Mesenchymal stem cell (in vitro differentiated cells and primary cell): ENCODE results near the gene SPACA5.

Source experiments
- DNase-seq: peaks from one replicate; pipeline ENCODE4 v3.0.0-alpha.2; 2013
- H2AFZ ChIP-seq: one replicate; pipeline ENCODE4 v1.6.1; 2013; ENCODE audit warnings: low read depth, mild to moderate bottlenecking, control low read depth, inconsistent platforms, low read length, moderate library complexity
- H2AK5ac ChIP-seq: 2 replicates; pipeline ENCODE4 v1.6.1; 2013; ENCODE audit warnings: low read length, moderate library complexity, mild to moderate bottlenecking, inconsistent platforms; ENCODE audit not compliant: severe bottlenecking
- H2BK120ac ChIP-seq: one replicate; pipeline ENCODE4 v1.6.1; 2013; ENCODE audit warnings: low read depth, mild to moderate bottlenecking, inconsistent platforms, low read length, moderate library complexity
- H2BK12ac ChIP-seq, 2 experiments: one replicate each; pipeline ENCODE4 v1.6.1; 2013; ENCODE audit warnings: inconsistent platforms in 2 of 2, low read length in 2 of 2, mild to moderate bottlenecking in 2 of 2, moderate library complexity in 2 of 2, control low read depth in 1 of 2
- H2BK15ac ChIP-seq: one replicate; pipeline ENCODE4 v1.6.1; 2013; ENCODE audit warnings: mild to moderate bottlenecking, low read depth, inconsistent platforms; ENCODE audit not compliant: poor library complexity, severe bottlenecking
- H2BK5ac ChIP-seq: 2 replicates; pipeline ENCODE4 v1.6.1; 2013; ENCODE audit warnings: low read depth, mild to moderate bottlenecking, low read length, control low read depth, inconsistent platforms; ENCODE audit not compliant: poor library complexity, severe bottlenecking
- H3K14ac ChIP-seq, 2 experiments: one replicate each; pipeline ENCODE4 v1.6.1; 2013; ENCODE audit warnings: inconsistent platforms in 2 of 2, low read length in 2 of 2, control low read depth in 1 of 2, mild to moderate bottlenecking in 1 of 2, moderate library complexity in 1 of 2
- H3K18ac ChIP-seq, 2 experiments: one replicate each; pipeline ENCODE4 v1.6.1; 2013; ENCODE audit warnings: inconsistent platforms in 2 of 2, low read length in 2 of 2, control low read depth in 1 of 2, low read depth in 1 of 2, mild to moderate bottlenecking in 1 of 2
- H3K23ac ChIP-seq, 2 experiments: one replicate each; pipeline ENCODE4 v1.6.1; 2013; ENCODE audit warnings: inconsistent platforms in 2 of 2, low read length in 2 of 2, mild to moderate bottlenecking in 2 of 2, moderate library complexity in 2 of 2, control low read depth in 1 of 2
- H3K27ac ChIP-seq: 2 replicates; pipeline ENCODE4 v1.5.1; 2013; ENCODE audit warnings: mild to moderate bottlenecking, moderate library complexity, low read length, control low read depth, inconsistent platforms; ENCODE audit not compliant: poor library complexity, severe bottlenecking
- H3K27me3 ChIP-seq, 2 experiments: 2 replicates each; pipeline versions ENCODE4 v1.6.1 to v1.7.0; 2013; ENCODE audit warnings: low read length in 2 of 2, mild to moderate bottlenecking in 2 of 2, moderate library complexity in 2 of 2, control low read depth in 1 of 2, inconsistent platforms in 1 of 2; ENCODE audit not compliant: control insufficient read depth in 1 of 2, insufficient read depth in 1 of 2
- H3K36me3 ChIP-seq, 2 experiments: 2 replicates each; pipeline versions ENCODE4 v1.6.1 to v1.7.0; 2013; ENCODE audit warnings: low read length in 2 of 2, control low read depth in 1 of 2, inconsistent platforms in 1 of 2, low read depth in 1 of 2, mild to moderate bottlenecking in 1 of 2; ENCODE audit not compliant: insufficient read depth in 2 of 2, control insufficient read depth in 1 of 2
- H3K4ac ChIP-seq, 2 experiments: one replicate each; pipeline ENCODE4 v1.6.1; 2013; ENCODE audit warnings: inconsistent platforms in 2 of 2, low read length in 2 of 2, mild to moderate bottlenecking in 2 of 2, moderate library complexity in 2 of 2, control low read depth in 1 of 2, low read depth in 1 of 2
- H3K4me1 ChIP-seq: 2 replicates; pipeline ENCODE4 v1.6.1; 2013; ENCODE audit warnings: low read depth, low read length, control low read depth; ENCODE audit not compliant: control insufficient read depth, insufficient read depth
- H3K4me2 ChIP-seq: 2 replicates; pipeline ENCODE4 v1.6.1; 2013; ENCODE audit warnings: low read length, mild to moderate bottlenecking, inconsistent platforms; ENCODE audit not compliant: poor library complexity, severe bottlenecking
- H3K4me3 ChIP-seq, 2 experiments: 2 replicates each; pipeline versions ENCODE4 v1.5.1 to v1.7.0; 2013; ENCODE audit warnings: low read length in 2 of 2, mild to moderate bottlenecking in 2 of 2, control low read depth in 1 of 2, low read depth in 1 of 2; ENCODE audit not compliant: insufficient read depth in 1 of 2
- H3K79me1 ChIP-seq: replicated peaks from 2 replicates; pipeline ENCODE4 v1.6.1; 2013; ENCODE audit warnings: mild to moderate bottlenecking, control low read depth, low read length, inconsistent platforms; ENCODE audit not compliant: poor library complexity, severe bottlenecking
- H3K9ac ChIP-seq: 2 replicates; pipeline ENCODE4 v1.7.0; 2013; ENCODE audit warnings: mild to moderate bottlenecking, low read length, moderate library complexity
- H3K9me3 ChIP-seq: 2 replicates; pipeline ENCODE4 v1.7.0; 2013; ENCODE audit warnings: mild to moderate bottlenecking, low read length; ENCODE audit not compliant: control insufficient read depth
- H4K8ac ChIP-seq: one replicate; pipeline ENCODE4 v1.6.1; 2013; ENCODE audit warnings: inconsistent platforms, mild to moderate bottlenecking, low read length, moderate library complexity
- H4K91ac ChIP-seq: one replicate; pipeline ENCODE4 v1.6.1; 2013; ENCODE audit warnings: mild to moderate bottlenecking, low read length, inconsistent platforms
- WGBS: methylation state at CpG from one replicate; pipeline ENCODE4 v1.1.7; 2013; ENCODE audit warnings: mixed read lengths; 5-methylcytosine and 5-hydroxymethylcytosine counted together

The SPACA5 gene

GRCh38 chrX:48035891-48036290 lies 29.1 kb downstream of the SPACA5 start:
- H3K23ac ChIP-seq = no peak overlapping the region
- H3K4me3 ChIP-seq = no peak overlapping the region
- no peak overlapping the region for H4K8ac ChIP-seq
- no peak overlapping the region for H2AK5ac ChIP-seq
- H3K14ac ChIP-seq = no peak overlapping the region
- 52% methylated on average over 3 of the region's 4 CpGs for WGBS
- peaks cover 0 to 19% of the 10 kb centered on the region in 2 experiments for H3K27me3 ChIP-seq
- H3K4ac ChIP-seq = no peak overlapping the region
- no peak overlapping the region for H2AFZ ChIP-seq
- DNase-seq = no peak
- no peak overlapping the region for H4K91ac ChIP-seq
- no peaks in the 10 kb centered on the region for H3K4me1 ChIP-seq
- no peak overlapping the region for H3K4me2 ChIP-seq
- H2BK12ac ChIP-seq = no peak overlapping the region
- H3K79me1 ChIP-seq = no peaks in the 10 kb centered on the region
- H3K36me3 ChIP-seq = no peaks in the 10 kb centered on the region
- peaks cover 5% of the 10 kb centered on the region for H3K9me3 ChIP-seq
- no peak overlapping the region for H3K18ac ChIP-seq
- H2BK15ac ChIP-seq = no peak overlapping the region
- H3K27ac ChIP-seq = no peak overlapping the region
- no peak overlapping the region for H2BK120ac ChIP-seq
- no peak overlapping the region for H2BK5ac ChIP-seq
- H3K9ac ChIP-seq = no peak overlapping the region

- H3K14ac ChIP-seq = no peak overlapping the region
- no peak overlapping the region for H3K27ac ChIP-seq
- no peak overlapping the region for H4K8ac ChIP-seq
- no peaks in the 10 kb centered on the region for H3K36me3 ChIP-seq
- DNase-seq = no peak
- H2BK120ac ChIP-seq = no peak overlapping the region
- H3K23ac ChIP-seq = no peak overlapping the region
- H3K27me3 ChIP-seq = peaks cover 0 to 4% of the 10 kb centered on the region in 2 experiments
- 79% methylated on average over 3 of the region's 4 CpGs for WGBS
- peaks cover 16% of the 10 kb centered on the region for H3K9me3 ChIP-seq
- no peak overlapping the region for H2BK5ac ChIP-seq
- no peak overlapping the region for H2AK5ac ChIP-seq
- H2BK12ac ChIP-seq = no peak overlapping the region
- H3K79me1 ChIP-seq = no peaks in the 10 kb centered on the region
- no peak overlapping the region for H2BK15ac ChIP-seq
- no peaks in the 10 kb centered on the region for H3K4me1 ChIP-seq
- no peak overlapping the region for H3K4ac ChIP-seq
- H3K4me3 ChIP-seq = no peak overlapping the region
- H4K91ac ChIP-seq = no peak overlapping the region
- H3K9ac ChIP-seq = no peak overlapping the region
- no peak overlapping the region for H3K18ac ChIP-seq
- no peak overlapping the region for H3K4me2 ChIP-seq
- no peak overlapping the region for H2AFZ ChIP-seq
These were observed 36.3 kb downstream of the SPACA5 start for GRCh38 chrX:48043056-48043455.

- H3K4me2 ChIP-seq = no peak overlapping the region
- no peaks in the 10 kb centered on the region for H3K36me3 ChIP-seq
- H2BK15ac ChIP-seq = no peak overlapping the region
- WGBS = 52% methylated on average over 8 of the region's 8 CpGs
- H3K4me3 ChIP-seq = peak overlapping the region in 1 of 2 experiments; percentile 5
- peak overlapping the region in 1 of 2 experiments; percentile 77 for H2BK12ac ChIP-seq
- peaks cover 0 to 4% of the 10 kb centered on the region in 2 experiments for H3K27me3 ChIP-seq
- no peak overlapping the region for H4K91ac ChIP-seq
- H3K18ac ChIP-seq = no peak overlapping the region
- no peak overlapping the region for H2BK120ac ChIP-seq
- DNase-seq = peak; percentile 35
- H3K79me1 ChIP-seq = no peaks in the 10 kb centered on the region
- no peaks in the 10 kb centered on the region for H3K4me1 ChIP-seq
- H3K9ac ChIP-seq = peak overlapping the region; percentile 37
- H3K14ac ChIP-seq = no peak overlapping the region
- no peak overlapping the region for H3K23ac ChIP-seq
- no peak overlapping the region for H4K8ac ChIP-seq
- no peak overlapping the region for H2AK5ac ChIP-seq
- no peak overlapping the region for H2BK5ac ChIP-seq
- H3K27ac ChIP-seq = no peak overlapping the region
- peaks cover 17% of the 10 kb centered on the region for H3K9me3 ChIP-seq
- no peak overlapping the region for H3K4ac ChIP-seq
- no peak overlapping the region for H2AFZ ChIP-seq
These were observed 38.9 kb downstream of the SPACA5 start for GRCh38 chrX:48045410-48046311.

- no peak overlapping the region for H4K8ac ChIP-seq
These were observed 40.1 kb downstream of the SPACA5 start for GRCh38 chrX:48046846-48047245.

More at GRCh38 chrX:48046846-48047245, 40.1 kb downstream of the SPACA5 start:
- Histone ChIP-seq H3K9me3 (peaks cover 20% of the 10 kb centered on the region), H3K27me3 (peaks cover 0 to 4% of the 10 kb centered on the region in 2 experiments), H2BK5ac (no peak overlapping the region), H3K79me1 (no peaks in the 10 kb centered on the region), H2BK12ac (no peak overlapping the region), H3K4me3 (no peak overlapping the region), H3K4me2 (no peak overlapping the region), H3K36me3 (no peaks in the 10 kb centered on the region), H2AFZ (no peak overlapping the region), H3K4me1 (no peaks in the 10 kb centered on the region), H2AK5ac (no peak overlapping the region), H3K9ac (no peak overlapping the region), H3K18ac (no peak overlapping the region), H3K27ac (no peak overlapping the region), H3K4ac (no peak overlapping the region), H4K91ac (no peak overlapping the region), H2BK120ac (no peak overlapping the region), H3K14ac (no peak overlapping the region), H3K23ac (no peak overlapping the region), H2BK15ac (no peak overlapping the region)
- WGBS = 50% methylated on average over 1 of the region's 5 CpGs
- no peak for DNase-seq
